ENCODE data around the gene PEPD. TPM values are rescaled to one million over a fixed set of nuclear protein-coding genes. Genes with fewer than 3 reads are reported as not detected.

Gene PEPD
- total RNA-seq, 1 donor from 2014 or later = 49.7 TPM

- no peak for DNase-seq (ENCODE audit: low spot score in 2 of 2, unreplicated experiment in 2 of 2)
- peaks cover 7% of the 10 kb centered on the region for H3K4me1 Mint-ChIP-seq
- no peak for TF ChIP-seq CTCF (IDR thresholded peaks at IDR 0.05; ENCODE audit: unreplicated experiment)
- no peak overlapping the region for H3K4me3 Mint-ChIP-seq
- H3K9me3 Mint-ChIP-seq = no peaks in the 10 kb centered on the region
- H3K27ac Mint-ChIP-seq = no peak overlapping the region
- no peaks in the 10 kb centered on the region for H3K27me3 Mint-ChIP-seq (ENCODE audit: low read depth)
- H3K36me3 Mint-ChIP-seq = no peaks in the 10 kb centered on the region
These were observed 129.9 kb downstream of the PEPD start for GRCh38 chr19:33391631-33392249.

- Mint-ChIP-seq H3K36me3 (no peaks in the 10 kb centered on the region), H3K27me3 (ENCODE audit: low read depth) (no peaks in the 10 kb centered on the region), H3K27ac (no peak overlapping the region), H3K4me1 (peaks cover 7% of the 10 kb centered on the region), H3K4me3 (no peak overlapping the region), H3K9me3 (no peaks in the 10 kb centered on the region)
- DNase-seq (ENCODE audit: low spot score in 2 of 2, unreplicated experiment in 2 of 2) = no peak
- TF ChIP-seq CTCF (IDR thresholded peaks at IDR 0.05; ENCODE audit: unreplicated experiment) = no peak
These were observed 130.5 kb downstream of the PEPD start for GRCh38 chr19:33390908-33391630.

- Mint-ChIP-seq H3K27ac (no peak overlapping the region), H3K27me3 (ENCODE audit: low read depth) (no peaks in the 10 kb centered on the region), H3K4me3 (no peak overlapping the region), H3K9me3 (no peaks in the 10 kb centered on the region), H3K4me1 (peaks cover 7% of the 10 kb centered on the region), H3K36me3 (no peaks in the 10 kb centered on the region)
- DNase-seq (ENCODE audit: low spot score in 2 of 2, unreplicated experiment in 2 of 2) = no peak
- no peak for TF ChIP-seq CTCF (IDR thresholded peaks at IDR 0.05; ENCODE audit: unreplicated experiment)
These were observed 131.3 kb downstream of the PEPD start for GRCh38 chr19:33390101-33390907.

DNA sequence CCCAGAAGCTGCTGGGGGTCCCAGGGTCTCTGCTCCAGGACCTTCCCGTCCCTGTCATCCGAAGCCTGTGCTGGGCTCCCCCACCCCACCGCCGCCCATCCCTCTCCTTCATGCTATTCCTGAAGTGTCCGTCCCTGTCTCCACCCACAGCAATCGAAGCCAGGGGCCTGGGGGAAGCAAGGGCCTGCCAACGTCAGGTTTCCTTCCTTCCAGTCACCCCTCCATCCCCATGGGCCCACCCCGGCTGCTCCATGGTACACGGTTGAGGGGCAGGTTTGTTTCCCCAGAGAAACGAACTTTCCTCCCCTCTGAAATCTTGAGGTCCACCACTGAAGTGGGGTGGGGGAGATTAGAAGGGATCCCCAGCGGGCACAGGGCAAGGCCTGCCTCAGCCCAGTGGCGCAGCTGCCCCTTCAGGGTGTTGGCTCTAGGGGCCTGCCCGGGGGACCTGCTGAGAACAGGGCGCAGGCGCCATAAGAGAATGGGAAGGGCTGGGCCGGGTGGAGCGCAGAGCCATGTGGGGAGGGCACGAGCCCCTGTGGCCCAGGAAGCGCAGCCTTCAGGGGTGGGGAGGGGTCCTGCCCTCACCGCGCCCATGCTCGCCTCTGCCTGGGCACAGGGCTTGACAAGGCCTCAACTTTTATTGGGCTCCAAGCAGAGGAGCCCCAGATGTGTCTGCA, 132.0 kb downstream of the PEPD start:
- H3K4me3 Mint-ChIP-seq = no peak overlapping the region
- H3K27ac Mint-ChIP-seq = no peak overlapping the region
- no peaks in the 10 kb centered on the region for H3K27me3 Mint-ChIP-seq (ENCODE audit: low read depth)
- no peak for DNase-seq (ENCODE audit: low spot score in 2 of 2, unreplicated experiment in 2 of 2)
- peaks cover 7% of the 10 kb centered on the region for H3K4me1 Mint-ChIP-seq
- no peak for TF ChIP-seq CTCF (IDR thresholded peaks at IDR 0.05; ENCODE audit: unreplicated experiment)
- H3K36me3 Mint-ChIP-seq = no peaks in the 10 kb centered on the region
- H3K9me3 Mint-ChIP-seq = no peaks in the 10 kb centered on the region

- Mint-ChIP-seq H3K4me1 (peaks cover 6% of the 10 kb centered on the region), H3K27me3 (ENCODE audit: low read depth) (no peaks in the 10 kb centered on the region), H3K27ac (no peak overlapping the region), H3K36me3 (no peaks in the 10 kb centered on the region), H3K4me3 (no peak overlapping the region), H3K9me3 (no peaks in the 10 kb centered on the region)
- TF ChIP-seq CTCF (IDR thresholded peaks at IDR 0.05; ENCODE audit: unreplicated experiment) = no peak
- DNase-seq (ENCODE audit: low spot score in 2 of 2, unreplicated experiment in 2 of 2) = no peak
These were observed 132.7 kb downstream of the PEPD start for GRCh38 chr19:33388725-33389420.
